Esophagus squamous epithelium (tissue), 5 donors: Measurements from ENCODE around the gene ZNF70. TPM values are rescaled to one million over a fixed set of nuclear protein-coding genes. Genes with fewer than 3 reads are reported as not detected.

Experiments used
- DNase-seq: peaks from one replicate; lab custom pipeline; 2025; lab: John Stamatoyannopoulos, UW
- H3K27ac ChIP-seq, 4 donors: fragments of 200-600 bp; sonication (generic); one replicate each; pipeline ENCODE4 v1.5.1; 2016 to 2019; ENCODE audit warnings: mild to moderate bottlenecking in 1 of 4
- H3K27me3 ChIP-seq, 4 donors: fragments of 200-600 bp; sonication (generic); 1 replicate in 3 of 4; 2 replicates in 1 of 4; pipeline versions ENCODE4 v1.5.1 to v1.6.0; 2017 to 2021; ENCODE audit warnings: antibody characterized with exemption in 1 of 4
- H3K36me3 ChIP-seq, 3 donors: fragments of 200-600 bp; sonication (generic); one replicate each; pipeline ENCODE4 v1.5.1; 2016 to 2019
- H3K4me1 ChIP-seq, 3 donors: fragments of 200-600 bp; sonication (generic); one replicate each; pipeline ENCODE4 v1.5.1; 2017 to 2019
- H3K4me3 ChIP-seq, 4 donors: fragments of 200-600 bp; sonication (generic); 1 replicate in 3 of 4; 2 replicates in 1 of 4; pipeline ENCODE4 v1.5.1; 2016 to 2019; ENCODE audit warnings: mild to moderate bottlenecking in 2 of 4, moderate library complexity in 1 of 4
- H3K9me3 ChIP-seq, 3 donors: fragments of 200-600 bp; sonication (generic); one replicate each; pipeline ENCODE4 v1.5.1; 2016 to 2019
- CTCF ChIP-seq, 6 experiments: fragments of 450-650 bp in 4 of 6; fragments of 200-600 bp in 2 of 6; sonication (generic) in 2 of 6; IDR thresholded peaks; one replicate each; pipeline ENCODE4 v1.5.1; 2016 to 2019; ENCODE audit warnings: antibody characterized with exemption in 6 of 6, mild to moderate bottlenecking in 4 of 6, moderate library complexity in 4 of 6
- POLR2A ChIP-seq, 4 donors: fragments of 450-650 bp; IDR thresholded peaks; one replicate each; pipeline ENCODE4 v1.6.1; 2017; ENCODE audit warnings: antibody characterized with exemption in 4 of 4, mild to moderate bottlenecking in 4 of 4, moderate library complexity in 3 of 4
- WGBS, 2 donors: methylation state at CpG; one replicate each; pipeline ENCODE4 v1.1.5; 2018; 5-methylcytosine and 5-hydroxymethylcytosine counted together
- intact Hi-C: fragments of 100-400 bp; cut with DNase I; formaldehyde crosslinking; loops from one replicate; pipeline ENCODE4 v1.15.0; 2022
- total RNA-seq, 4 donors: library from RNA; depleted of rRNA; stranded (reverse); fragments of >200 nt; gene quantifications; one replicate each; pipeline ENCODE4 v1.1.0, GENCODE V29; 2016
- donor health status: DM: yes; HTN: yes; CAD: no.

The ZNF70 gene
- total RNA-seq, 4 donors from 2014 or later: 0.91 to 2.7 (median 1.1) TPM

- no peak for DNase-seq
- intact Hi-C loops: no loop called here
- Histone ChIP-seq H3K27ac (no peak overlapping the region), H3K9me3 (no peaks in the 10 kb centered on the region), H3K4me3 (no peak overlapping the region), H3K36me3 (peaks cover 9 to 65% (median 20%) of the 10 kb centered on the region in 3 donors), H3K4me1 (peaks cover 0 to 8% (median 0%) of the 10 kb centered on the region in 3 donors), H3K27me3 (no peaks in the 10 kb centered on the region)
- no peak for TF ChIP-seq POLR2A (IDR thresholded peaks at IDR 0.05)
- no peak for TF ChIP-seq CTCF (IDR thresholded peaks at IDR 0.05)
- 94 to 98% methylated on average over 6 to 8 of the region's 12 CpGs for whole genome bisulfite sequencing, 2 donors
Measured at GRCh38 chr22:23691748-23692423, 59.0 kb downstream of the ZNF70 start.

- TF ChIP-seq POLR2A (IDR thresholded peaks at IDR 0.05): no peak
- no peak for TF ChIP-seq CTCF (IDR thresholded peaks at IDR 0.05)
- Histone ChIP-seq H3K4me3 (no peak within 1 kb of the TSS), H3K27me3 (no peaks in the 10 kb centered on the region), H3K9me3 (no peaks in the 10 kb centered on the region), H3K4me1 (peaks cover 0 to 7% (median 0%) of the 10 kb centered on the region in 3 donors), H3K36me3 (peaks cover 9 to 53% (median 20%) of the 10 kb centered on the region in 3 donors), H3K27ac (no peak within 1 kb of the TSS)
- intact Hi-C loops: no loop called here
- no peak for DNase-seq
- 93 to 100% methylated on average over 2 to 5 of the region's 5 CpGs for WGBS, 2 donors
Measured at GRCh38 chr22:23690713-23691112, 60.2 kb downstream of the ZNF70 start, which contains the start of gene RGL4. Gene RGL4, plus strand, starts transcription at chr22:23691013. Its CDS starts 1,018 bp downstream, at chr22:23692031.

GRCh38 chr22:23689414-23689813, 61.5 kb downstream of the ZNF70 start:
- Histone ChIP-seq H3K9me3 (no peaks in the 10 kb centered on the region), H3K27ac (no peak overlapping the region), H3K36me3 (peaks cover 9 to 40% (median 11%) of the 10 kb centered on the region in 3 donors), H3K4me1 (no peaks in the 10 kb centered on the region), H3K4me3 (no peak overlapping the region), H3K27me3 (no peaks in the 10 kb centered on the region)
- DNase-seq: no peak
- intact Hi-C loops: no loop called here
- TF ChIP-seq CTCF (IDR thresholded peaks at IDR 0.05) (no peak), POLR2A (IDR thresholded peaks at IDR 0.05) (no peak)
- 90 to 91% methylated on average over 4 to 5 of the region's 7 CpGs for WGBS, 2 donors

Other genes with a start within 250 kb of the ZNF70 start
- gene IGLL1, start 170.8 kb downstream of the ZNF70 start, total RNA-seq: not detected
- under 1 TPM in 1 of 4 donors, not detected in 3; 0.76 TPM for gene DRICH1, start 118.8 kb downstream of the ZNF70 start, total RNA-seq
- not detected for gene RGL4, start 60.1 kb downstream of the ZNF70 start, total RNA-seq
- gene VPREB3, start 3.3 kb upstream of the ZNF70 start, total RNA-seq: not detected
- not detected for gene C22orf15, start 11.9 kb upstream of the ZNF70 start, total RNA-seq
- 10 to 100 TPM in 2 of 4 donors, 1 to 10 TPM in 2; 7.7 to 13.9 (median 10.4) TPM for gene CHCHD10, start 16.9 kb upstream of the ZNF70 start, total RNA-seq
- 1 to 10 TPM in 2 of 4 donors, under 1 TPM in 2; 0.34 to 1.6 (median 1.1) TPM for gene MMP11, start 21.7 kb upstream of the ZNF70 start, total RNA-seq
- gene SMARCB1, start 35.9 kb upstream of the ZNF70 start, total RNA-seq: 10 to 100 TPM; 37.8 to 61.0 (median 47.7) TPM
- 1 to 10 TPM in 2 of 4 donors, not detected in 2; 1.3 to 1.9 TPM for gene DERL3, start 87.9 kb upstream of the ZNF70 start, total RNA-seq
- gene SLC2A11, start 106.8 kb upstream of the ZNF70 start, total RNA-seq: 1 to 10 TPM in 3 of 4 donors, under 1 TPM in 1; 0.57 to 4.4 (median 2.9) TPM
- 100 to 1,000 TPM; 410 to 807 (median 448) TPM for gene MIF, start 143.3 kb upstream of the ZNF70 start, total RNA-seq
- 1 to 10 TPM in 2 of 4 donors, not detected in 2; 3.1 to 9.9 TPM for gene GSTT2B, start 210.1 kb upstream of the ZNF70 start, total RNA-seq
- gene DDTL, start 215.8 kb upstream of the ZNF70 start, total RNA-seq: 1 to 10 TPM in 1 of 4 donors, not detected in 3; 1.9 TPM
- 100 to 1,000 TPM in 2 of 4 donors, 10 to 100 TPM in 2; 93.2 to 142 (median 111) TPM for gene DDT, start 223.3 kb upstream of the ZNF70 start, total RNA-seq
- gene GSTT2, start 229.0 kb upstream of the ZNF70 start, total RNA-seq: not detected